Caki2 (cell line): ENCODE measurements around the gene NCF4. TPM values are rescaled to one million over a fixed set of nuclear protein-coding genes. Genes with fewer than 3 reads are reported as not detected.

Experiments used
- DNase-seq: peaks from one replicate; pipeline ENCODE4 v3.0.0-alpha.2; 2015; ENCODE audit warnings: low read depth
- in situ Hi-C: cut with HindIII; loops from 2 replicates; pipeline ENCODE4 v1.10.0; 2016; ENCODE audit warnings: low sequenced_read_pairs, low pct_unique_long_range_greater_than_20kb, mixed read lengths
- total RNA-seq: library from RNA; depleted of rRNA; stranded (reverse); fragments of >200 nt; shearing (Covaris generic); gene quantifications from 2 replicates; pipeline ENCODE4 v1.2.3, GENCODE V29; 2014; ENCODE audit warnings: low replicate concordance; rRNA removed

Gene NCF4
- total RNA-seq, 1 experiment from 2014 or later, result not detected

DNA sequence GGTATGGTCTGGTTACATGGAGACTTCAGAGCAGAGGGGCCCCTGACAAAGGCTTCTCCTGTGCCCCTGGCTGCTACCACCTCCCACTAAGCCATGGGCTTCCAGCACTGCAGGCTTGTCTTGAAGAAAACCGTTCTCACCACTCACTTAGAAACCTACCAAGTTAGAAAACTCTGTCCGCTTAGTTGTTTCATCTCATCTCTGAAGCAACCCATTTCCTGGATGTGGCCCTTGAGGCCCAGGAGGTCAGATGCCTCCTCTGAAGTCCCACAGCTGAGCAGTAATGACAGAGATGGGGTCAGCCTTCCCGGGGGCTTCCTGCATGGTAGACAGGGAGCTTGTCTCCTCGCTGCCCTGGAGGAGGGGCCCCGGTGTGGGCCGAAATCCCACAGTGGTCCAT is 65.5 kb downstream of the NCF4 start:
- in situ Hi-C loops, result no loop called here
- no peak for DNase-seq

DNA sequence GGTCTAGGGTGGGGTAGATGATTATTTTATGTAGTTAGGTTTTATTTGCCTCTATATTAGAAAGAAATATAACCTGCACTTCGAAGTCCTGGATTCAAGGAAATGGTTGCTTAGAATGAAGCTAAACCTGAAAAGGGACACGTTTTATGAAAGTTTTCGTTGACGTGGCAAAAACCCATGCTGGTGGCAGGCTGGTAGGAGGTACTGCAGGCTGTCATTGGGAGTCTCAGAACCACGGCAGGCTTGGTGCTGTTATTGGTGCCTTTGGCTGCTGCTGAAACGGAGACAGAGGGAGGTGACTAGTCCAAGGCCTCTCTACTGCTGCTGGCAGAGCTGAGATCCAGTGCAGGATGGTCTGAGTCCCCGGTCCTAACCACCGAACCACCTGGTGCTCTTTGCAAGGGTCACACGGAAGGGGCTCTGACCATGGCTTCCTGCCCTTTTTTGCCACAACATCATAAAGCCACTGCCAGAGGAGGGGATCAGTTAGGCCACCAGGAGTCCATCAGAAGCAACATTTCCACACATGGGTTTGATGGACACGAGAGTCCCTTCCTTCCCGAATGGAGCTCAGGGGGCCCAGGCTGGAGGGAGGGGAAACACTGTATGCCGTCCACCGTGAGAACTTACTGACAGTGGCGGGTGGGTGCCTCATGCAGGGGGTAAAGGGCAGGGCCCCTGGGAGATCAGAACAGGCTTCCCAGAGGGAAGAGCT is 66.1 kb downstream of the NCF4 start:
- in situ Hi-C loops, result no loop called here
- no peak for DNase-seq

Other genes starting within 250 kb of the NCF4 start
- not detected in 2 replicates for gene CACNG2, start 157.3 kb upstream of the NCF4 start, total RNA-seq
- 83.8 and 101 TPM in 2 replicates for gene IFT27, start 84.9 kb upstream of the NCF4 start, total RNA-seq
- not detected in 2 replicates for gene PVALB, start 44.0 kb upstream of the NCF4 start, total RNA-seq
- gene CSF2RB, start 52.6 kb downstream of the NCF4 start, total RNA-seq, result 0.09 TPM in 1 of 2 replicates, not detected in the other
- 54.6 and 82.0 TPM in 2 replicates for gene TST, start 158.4 kb downstream of the NCF4 start, total RNA-seq
- gene MPST, start 158.7 kb downstream of the NCF4 start, total RNA-seq, result 168 and 192 TPM in 2 replicates
- 29.0 and 38.0 TPM in 2 replicates for gene KCTD17, start 190.7 kb downstream of the NCF4 start, total RNA-seq
- gene TMPRSS6, start 248.7 kb downstream of the NCF4 start, total RNA-seq, result not detected in 2 replicates